T-helper 2 cell (primary cell): ENCODE results near the gene MSTO1.
"Not testable (repeated sequence)": the region's sequence is repeated elsewhere in the genome, so short reads cannot be mapped to it uniquely, and the experiment has no call there.

Source experiments
- DNase-seq, 5 experiments: peaks; one replicate each; pipeline versions ENCODE4 v3.0.0 to v3.0.0-alpha.2; 2012 to 2022

The MSTO1 gene

DNA sequence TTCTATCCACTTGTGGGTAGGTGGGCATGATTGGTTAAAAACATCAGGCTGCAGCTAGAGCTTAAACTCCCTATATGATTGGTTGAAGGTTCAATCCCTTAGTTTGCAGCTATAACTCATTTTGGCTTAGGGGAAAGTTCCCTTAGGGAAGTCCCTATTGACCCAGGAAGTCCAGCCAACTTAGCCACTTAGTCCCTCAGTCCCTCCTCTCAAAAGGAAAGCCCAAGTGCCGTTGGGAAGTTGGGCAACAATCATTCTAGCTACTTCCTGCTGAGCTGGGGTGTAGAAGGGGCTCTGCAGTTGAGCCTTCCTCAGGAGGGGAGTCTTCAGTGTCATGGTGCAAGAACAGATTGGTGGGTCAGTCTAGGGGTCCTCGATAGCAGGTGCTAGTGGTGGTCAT lies 12.2 kb downstream of the MSTO1 start:
- DNase-seq: no peak

DNA sequence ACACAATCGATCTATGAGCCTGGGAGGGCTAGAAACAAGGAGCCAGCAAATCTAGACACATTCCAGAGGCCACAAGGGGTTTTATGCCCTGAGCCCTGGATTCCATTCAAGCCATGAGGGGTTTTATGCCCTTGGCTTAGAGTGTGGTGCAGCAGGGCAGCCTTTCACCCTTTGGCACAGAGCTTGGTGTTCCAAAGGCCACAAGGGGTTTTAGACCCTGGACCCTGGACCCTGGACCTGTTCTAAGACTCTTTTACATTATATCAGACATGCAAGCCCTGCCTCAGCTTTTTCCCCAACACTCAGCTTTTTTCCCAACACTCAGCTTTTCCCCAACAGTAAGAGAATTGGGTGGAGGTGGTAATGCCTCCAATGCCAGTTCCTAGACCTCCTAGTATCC lies 13.3 kb downstream of the MSTO1 start:
- DNase-seq: no peak

DNA sequence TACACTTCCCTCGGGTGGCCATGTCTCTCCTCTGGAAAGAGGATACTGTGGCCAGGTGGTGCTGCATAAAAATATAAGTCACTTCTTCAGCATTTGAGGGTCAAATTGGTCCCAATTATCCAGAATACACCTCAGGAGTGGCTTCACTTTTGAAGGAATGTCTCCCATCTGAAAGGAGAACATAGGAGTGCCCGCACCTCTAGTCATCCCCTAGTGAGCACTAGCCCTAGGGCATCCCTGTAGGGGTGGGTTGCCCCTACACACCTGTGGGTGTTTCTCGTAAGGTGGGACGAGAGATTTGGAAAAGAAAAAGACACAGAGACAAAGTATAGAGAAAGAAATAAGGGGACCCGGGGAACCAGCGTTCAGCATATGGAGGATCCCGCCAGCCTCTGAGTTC lies 16.4 kb downstream of the MSTO1 start:
- DNase-seq: not testable (repeated sequence)

DNA sequence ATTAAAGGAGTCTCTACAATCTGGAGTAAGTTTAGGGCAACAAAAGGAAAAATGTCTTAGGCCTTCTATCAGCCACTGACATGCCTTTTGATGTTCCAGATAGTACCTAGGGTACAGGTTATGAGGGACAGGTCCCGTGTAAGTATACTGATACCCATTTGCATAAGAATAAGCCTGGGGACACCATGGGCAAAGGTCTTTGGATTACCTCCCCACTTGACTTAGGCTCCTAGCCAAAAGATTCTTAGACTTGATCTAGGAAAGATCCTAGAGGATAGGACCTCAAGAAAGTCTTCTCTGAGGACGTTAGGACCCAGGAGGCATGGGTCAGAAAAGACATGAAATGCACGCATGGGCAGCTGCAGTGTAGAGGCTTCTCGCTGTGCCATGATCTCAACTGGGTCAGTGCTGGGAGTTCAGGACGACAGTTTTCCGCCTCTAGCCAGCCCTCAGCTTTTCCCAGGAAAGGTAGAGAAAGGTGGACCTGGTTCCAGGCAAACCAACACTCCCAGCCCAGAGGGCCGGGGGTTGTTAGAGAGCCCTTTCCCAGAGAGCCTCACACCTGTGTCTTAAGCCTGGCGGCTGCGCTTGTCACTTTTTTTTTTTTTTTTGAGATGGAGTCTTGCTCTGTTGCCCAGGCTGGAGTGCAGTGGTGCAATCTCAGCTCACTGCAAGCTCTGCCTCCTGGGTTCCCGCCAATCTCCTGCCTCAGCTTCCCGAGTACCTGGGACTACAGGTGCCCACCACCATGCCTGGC lies 26.6 kb downstream of the MSTO1 start:
- no peak for DNase-seq

DNA sequence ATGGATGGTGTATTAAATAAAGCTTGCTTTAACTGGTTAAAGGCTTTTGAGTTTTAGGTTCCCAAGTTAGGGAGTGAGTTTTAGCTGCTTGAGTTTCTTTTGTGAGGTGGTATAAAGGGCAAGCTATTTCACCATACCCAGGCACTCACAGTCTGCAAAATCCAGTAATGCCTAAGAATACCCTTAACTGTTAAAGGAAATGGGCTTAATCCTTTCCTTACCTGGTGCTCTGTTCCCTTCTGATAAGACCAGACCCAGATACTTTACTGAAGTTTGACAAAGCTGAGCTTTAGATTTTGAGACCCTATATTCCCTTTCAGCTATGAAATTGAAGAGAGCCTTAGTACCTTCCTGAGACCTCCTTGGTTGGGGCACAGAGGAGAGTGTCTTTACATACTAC lies 30.3 kb downstream of the MSTO1 start:
- DNase-seq: no peak

DNA sequence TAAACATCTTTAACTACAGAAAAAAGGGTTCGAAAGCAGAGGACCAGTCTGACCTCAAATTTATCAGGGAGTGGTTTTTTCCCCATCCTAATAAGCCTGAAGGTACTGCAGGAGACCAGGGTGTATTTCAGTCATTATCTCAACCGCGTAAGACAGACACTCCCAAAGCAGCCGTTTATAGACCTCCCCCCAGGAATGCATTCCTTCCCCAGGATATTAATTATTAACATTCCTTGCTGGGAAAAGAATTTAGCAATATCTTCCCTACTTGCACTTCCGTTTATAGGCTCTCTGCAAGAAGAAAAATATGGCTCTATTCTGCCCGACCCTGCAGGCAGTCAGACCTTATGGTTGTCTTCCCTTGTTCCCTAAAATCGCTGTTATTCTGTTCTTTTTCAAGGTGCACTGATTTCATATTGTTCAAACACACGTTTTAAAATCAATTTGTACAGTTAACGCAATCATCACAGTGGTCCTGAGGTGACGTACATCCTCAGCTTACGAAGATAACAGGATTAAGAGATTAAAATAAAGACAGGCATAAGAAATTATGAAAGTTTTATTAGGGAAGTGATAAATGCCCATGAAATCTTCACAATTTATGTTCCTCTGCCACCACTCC lies 32.7 kb downstream of the MSTO1 start:
- not testable (repeated sequence) for DNase-seq

DNA sequence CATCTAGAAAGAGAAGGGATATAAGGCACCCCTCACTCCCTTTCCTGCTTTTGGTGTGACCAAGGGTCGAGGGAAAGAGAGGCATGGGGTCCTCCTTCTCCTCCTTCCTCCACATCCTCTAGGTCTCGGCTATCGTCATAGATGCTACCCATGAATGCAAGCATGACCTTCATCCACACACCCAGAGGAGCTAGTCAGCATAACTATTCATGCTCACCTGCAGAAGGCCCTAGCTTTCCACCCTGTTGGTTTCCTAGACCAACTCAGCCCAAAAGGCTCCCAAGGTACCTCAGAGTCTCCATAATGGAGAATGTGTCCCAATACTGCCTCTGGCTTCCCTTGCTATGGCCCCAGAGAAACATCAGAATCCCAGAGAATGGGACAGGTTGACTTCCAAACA lies 33.2 kb downstream of the MSTO1 start:
- no peak for DNase-seq

DNA sequence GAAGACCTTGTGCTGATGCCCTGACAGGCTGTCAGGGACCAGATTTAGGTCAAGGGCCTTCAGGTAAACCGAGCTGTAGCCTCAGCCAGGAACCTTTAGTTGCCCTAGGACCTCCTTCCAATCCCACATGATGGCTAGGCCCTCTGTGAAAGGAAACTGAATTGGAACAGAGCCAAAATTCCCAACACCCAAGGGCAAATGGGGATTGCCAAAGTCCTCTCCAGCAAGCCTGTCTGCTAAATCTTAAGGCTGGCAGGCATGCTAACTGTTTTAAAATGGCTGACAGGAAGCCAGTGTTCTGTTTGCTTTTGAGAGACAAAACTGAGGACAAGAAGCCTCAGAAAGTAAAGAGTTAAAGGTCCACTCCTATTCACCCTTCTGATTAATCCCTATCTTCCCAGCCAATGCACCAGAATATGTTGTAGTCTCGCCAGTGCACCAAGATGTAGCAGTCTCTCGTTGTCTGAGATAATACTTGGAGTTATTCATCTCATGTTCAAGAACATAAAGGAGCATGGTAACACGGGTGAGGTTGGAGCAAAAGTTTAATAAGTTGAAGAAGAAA lies 35.1 kb downstream of the MSTO1 start:
- no peak for DNase-seq

DNA sequence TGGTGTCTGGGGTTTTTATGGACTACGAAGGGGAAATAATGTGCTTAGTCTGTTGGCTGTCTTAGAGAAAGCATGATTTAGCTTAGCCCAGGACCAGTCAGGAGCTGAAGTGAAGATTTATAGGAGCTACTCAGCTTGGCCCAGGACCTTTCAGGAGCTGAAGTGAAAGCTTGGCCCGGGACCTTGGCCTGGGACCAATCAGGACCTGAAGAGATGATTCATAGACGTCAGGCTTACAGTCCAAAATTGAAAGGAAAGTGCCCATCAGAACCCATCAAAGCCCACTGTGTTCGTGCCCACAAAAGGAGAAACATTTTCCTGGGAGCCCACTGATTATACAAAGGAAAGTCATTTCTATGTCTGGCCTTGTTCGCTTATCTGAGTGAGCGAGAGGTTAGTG lies 35.6 kb downstream of the MSTO1 start:
- no peak for DNase-seq

DNA sequence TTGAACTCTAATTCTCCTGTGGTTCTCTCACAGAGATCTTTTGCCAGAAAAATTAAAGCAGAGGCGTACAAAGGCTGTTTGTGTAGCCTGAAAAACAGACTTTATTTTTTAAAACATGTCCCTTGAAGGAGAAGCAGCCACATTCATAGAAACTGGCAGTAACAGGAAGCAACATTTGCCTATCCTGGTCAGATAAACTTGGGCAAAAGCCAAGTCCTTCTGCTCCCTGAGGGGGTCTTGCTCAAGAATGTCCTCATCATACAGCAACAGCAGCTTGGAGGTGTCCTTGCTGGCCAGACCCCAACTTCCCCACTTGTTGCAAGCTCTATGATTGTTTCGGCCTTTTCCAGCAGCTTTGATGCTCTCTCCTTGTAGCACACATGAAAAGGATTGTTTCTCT lies 36.3 kb downstream of the MSTO1 start:
- no peak for DNase-seq

DNA sequence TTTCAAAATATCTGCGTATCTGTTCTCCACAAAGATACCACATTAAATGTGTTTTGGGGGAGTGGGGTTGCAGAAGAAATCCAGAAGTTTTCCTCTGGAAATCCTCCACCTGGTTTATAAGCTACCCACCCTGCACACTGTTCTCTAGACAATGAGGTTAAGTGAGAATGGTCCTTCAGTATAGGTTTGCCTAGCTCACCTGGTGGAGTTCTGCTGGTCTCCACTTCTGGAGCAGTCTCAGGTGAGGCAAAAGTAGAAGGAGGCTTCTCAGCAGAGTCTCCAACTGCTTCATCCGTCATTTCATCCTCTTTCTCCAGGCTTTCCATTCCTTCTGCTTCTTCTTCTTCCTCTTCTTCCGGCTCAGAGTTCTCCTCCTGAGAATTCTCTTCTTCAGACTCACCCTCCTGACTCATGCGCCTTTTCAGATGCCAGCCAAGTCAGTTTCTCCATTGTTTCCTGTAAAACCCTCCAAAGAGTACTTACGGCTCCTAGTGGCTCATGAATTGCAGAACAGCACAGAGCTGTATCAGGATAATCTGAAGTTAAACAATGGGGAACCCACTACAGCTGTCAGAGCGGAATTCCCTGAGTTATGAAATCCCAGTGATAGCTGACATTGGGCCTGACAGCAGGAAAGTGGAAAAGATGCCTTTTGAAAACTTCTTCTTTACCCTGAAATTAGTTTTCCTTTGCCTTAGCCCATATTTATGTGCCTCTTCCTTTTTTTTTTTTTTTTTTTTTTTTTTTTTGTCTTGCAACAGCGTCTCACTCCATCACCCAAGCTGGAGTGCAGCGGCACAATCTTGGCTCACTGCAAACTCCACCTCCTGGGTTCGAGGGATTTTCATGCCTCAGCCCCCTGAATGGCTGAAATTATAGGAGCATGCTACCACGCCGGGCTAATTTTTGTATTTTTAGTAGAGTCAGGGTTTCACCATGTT lies 38.5 kb downstream of the MSTO1 start:
- DNase-seq: no peak

DNA sequence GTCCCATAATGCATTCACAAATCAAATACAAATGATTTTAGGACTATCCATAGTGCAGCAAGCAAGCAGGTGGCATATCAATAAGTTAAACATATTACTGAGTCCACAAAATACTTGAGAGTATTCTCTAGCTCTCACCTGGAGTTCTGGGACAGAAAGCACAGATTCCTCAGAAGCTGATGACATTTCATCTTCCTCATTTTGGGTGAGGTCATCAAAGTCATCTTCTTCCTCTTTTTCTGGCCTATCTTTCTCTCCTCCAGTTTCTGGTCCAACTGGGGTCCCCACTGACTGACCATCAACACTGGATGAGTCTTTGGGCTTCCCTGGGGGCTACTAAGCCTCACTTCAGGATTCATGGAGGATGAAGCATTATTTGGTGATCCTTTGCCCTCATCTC lies 39.7 kb downstream of the MSTO1 start:
- DNase-seq: no peak

DNA sequence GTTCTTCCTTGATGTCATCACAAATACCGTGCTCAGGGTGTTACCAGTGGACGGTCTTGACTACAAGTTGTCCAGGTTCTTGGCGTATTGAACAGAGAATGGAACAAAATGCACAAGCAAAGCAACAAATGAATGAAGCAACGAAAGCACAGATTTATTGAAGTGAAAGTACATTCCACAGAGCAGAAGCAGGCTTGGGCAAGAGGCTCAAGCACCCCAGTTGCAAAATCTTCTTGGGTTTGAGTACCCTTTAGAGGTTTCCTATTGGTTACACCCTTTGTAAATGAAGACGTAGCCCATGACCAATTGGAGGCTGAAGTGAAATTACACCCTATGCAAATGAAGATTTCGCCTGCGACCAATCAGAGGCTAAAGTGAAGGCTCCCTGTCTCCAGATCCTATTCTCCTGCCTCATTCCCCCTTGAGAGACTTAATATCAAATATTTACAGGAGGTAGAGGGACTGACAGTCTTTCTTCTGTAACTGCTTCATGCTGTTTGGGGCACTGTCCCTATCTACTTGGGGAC lies 40.3 kb downstream of the MSTO1 start:
- no peak for DNase-seq

DNA sequence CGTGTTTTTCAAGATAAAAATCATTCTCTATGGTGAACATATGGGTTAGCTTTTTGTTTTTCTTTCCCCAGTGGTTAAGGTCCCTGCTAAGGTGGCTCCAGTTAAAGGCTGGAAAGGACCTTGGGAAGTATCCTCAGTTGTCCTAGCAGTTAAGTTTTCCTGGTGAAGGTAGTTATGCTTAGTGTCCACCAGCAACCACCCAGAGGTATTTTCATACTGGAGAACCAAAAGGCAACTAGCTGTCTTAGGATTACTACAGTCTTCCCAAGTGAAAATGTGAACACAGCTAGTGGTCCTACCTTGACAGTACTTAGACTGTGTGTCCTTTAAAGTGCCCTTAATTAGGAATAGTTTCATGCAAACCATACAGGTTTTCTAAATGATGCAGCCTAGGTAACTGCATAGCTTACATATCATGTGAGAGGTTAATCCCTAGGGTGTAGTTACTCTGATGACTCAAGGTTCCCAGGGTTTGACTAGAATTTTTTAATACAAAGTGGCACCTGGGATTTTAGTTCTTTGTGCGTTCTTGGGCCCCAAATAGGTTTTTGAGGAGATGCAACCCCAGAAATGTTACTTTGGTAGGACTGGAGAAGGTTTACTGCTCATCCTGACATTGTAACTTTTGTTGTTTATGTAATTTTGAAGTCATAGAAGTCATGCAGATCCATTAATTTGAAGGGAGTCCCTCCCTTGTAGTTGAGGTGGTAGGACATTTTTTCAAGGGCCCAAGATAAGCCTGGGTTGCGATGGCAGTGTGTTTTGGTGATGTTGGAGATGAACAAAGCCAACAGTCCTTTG lies 42.0 kb downstream of the MSTO1 start:
- DNase-seq: no peak

DNA sequence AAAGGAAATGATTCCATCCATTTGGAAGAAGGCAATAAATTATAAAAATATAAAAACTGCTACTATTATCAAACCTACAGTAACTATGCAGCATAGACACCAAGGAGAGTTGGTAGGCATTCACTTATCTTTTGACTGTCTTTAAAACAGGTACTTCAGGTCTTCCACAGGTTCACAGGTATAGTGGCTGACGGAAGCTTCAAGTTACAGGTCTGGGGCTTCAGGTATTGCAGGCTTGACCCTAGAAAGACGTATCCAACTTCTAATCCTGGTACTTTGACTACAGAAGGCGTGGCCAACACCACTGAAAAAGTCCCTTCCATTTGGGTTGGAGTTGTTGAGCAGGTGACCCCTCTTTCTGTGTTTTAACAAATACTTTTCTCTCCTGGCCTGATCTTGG lies 42.9 kb downstream of the MSTO1 start:
- no peak for DNase-seq

DNA sequence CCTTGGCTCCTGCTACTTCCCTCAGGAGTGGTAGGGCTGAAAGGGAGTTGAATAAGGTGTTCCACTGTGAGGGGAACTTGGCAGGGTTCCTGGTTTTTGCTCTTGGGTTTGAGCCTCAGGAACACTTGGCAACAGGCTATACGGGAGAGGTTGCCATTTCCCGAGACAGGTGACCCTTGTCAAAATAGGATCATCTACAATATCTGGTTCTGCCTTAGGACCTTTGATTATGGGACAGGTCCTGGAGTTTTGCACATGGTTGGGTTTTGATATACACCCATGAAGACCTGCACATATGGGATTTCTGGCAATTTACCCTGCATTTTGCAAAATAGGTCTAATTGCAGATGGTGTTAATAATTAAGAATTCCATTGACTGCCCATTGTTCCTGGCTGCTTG lies 47.4 kb downstream of the MSTO1 start:
- no peak for DNase-seq

DNA sequence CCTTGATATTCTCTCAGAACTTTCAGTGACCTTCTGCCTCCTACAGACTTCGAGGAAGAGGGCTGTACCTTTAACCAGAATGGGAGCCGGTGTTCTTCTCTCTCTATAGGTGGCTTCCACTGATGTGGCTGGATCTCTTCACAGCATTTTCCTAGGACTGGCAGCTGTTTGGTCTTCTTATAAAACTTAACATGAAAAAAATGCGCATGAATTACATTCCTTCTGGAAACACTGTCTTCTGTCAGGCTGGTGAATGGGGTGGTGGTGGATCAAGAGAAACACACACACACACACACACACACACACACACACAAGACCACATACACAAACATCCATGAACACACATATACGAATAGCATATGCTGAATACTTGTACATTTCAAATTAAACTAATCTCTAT lies 51.2 kb downstream of the MSTO1 start:
- DNase-seq: not testable (repeated sequence)
